ENCODE results near the gene SEMA6C.

Gene SEMA6C

DNA sequence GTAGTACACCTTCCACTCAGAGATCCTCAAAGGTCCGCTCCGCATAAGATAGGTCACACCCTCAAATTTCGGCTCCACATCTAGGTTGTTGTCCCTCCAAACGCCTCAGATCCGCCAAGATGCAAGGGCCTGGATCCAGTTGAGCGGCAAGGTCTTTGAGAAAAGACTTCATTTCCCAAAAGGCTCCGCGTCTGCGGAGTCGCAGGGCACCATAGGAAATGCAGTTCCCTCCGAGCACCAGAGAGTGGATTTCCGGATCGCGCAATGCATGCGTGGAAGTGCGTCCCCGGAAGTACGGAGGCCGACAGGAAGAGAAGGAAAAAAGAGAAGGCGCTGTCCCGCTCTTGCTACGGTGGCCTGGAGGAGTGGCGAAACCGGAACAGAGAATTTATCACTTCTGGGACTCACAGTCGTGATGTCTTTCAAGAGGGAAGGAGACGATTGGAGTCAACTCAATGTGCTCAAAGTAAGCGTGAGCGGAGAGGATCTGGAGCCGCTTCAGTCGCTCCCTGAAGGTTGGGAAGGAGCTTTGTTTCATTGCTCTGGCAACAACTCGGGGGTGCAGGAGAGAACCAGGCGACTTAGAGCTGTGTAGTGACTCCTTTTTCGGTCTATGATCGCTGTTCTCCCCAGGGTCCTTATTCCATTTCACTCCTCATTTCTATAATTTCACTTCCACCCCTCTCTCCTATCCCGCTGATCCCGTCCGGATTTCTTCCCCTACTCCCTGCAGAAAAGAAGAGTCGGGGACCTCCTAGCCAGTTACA is 19.5 kb upstream of the SEMA6C start, which contains the start of the genes LYSMD1 and SCNM1 (continued):
- no peak for TF ChIP-seq ZNF792 (tag by site-specific recombination; IDR thresholded peaks at IDR 0.05)
- peak; percentile 88 for TF ChIP-seq ZNF610 (tag by site-specific recombination; IDR thresholded peaks at IDR 0.05; ENCODE audit: borderline replicate concordance)
- no peak; the same call in 1 of the 2 replicates for TF ChIP-seq KLF7 (tag by site-specific recombination; IDR thresholded peaks at IDR 0.05; ENCODE audit: borderline replicate concordance)
- TF ChIP-seq, protein P1, sequence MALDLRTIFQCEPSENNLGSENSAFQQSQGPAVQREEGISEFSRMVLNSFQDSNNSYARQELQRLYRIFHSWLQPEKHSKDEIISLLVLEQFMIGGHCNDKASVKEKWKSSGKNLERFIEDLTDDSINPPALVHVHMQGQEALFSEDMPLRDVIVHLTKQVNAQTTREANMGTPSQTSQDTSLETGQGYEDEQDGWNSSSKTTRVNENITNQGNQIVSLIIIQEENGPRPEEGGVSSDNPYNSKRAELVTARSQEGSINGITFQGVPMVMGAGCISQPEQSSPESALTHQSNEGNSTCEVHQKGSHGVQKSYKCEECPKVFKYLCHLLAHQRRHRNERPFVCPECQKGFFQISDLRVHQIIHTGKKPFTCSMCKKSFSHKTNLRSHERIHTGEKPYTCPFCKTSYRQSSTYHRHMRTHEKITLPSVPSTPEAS (tag by site-specific recombination; IDR thresholded peaks at IDR 0.05), result no peak
- TF ChIP-seq ZNF416 (tag by site-specific recombination; IDR thresholded peaks at IDR 0.05), result no peak
- TF ChIP-seq, protein P2, sequence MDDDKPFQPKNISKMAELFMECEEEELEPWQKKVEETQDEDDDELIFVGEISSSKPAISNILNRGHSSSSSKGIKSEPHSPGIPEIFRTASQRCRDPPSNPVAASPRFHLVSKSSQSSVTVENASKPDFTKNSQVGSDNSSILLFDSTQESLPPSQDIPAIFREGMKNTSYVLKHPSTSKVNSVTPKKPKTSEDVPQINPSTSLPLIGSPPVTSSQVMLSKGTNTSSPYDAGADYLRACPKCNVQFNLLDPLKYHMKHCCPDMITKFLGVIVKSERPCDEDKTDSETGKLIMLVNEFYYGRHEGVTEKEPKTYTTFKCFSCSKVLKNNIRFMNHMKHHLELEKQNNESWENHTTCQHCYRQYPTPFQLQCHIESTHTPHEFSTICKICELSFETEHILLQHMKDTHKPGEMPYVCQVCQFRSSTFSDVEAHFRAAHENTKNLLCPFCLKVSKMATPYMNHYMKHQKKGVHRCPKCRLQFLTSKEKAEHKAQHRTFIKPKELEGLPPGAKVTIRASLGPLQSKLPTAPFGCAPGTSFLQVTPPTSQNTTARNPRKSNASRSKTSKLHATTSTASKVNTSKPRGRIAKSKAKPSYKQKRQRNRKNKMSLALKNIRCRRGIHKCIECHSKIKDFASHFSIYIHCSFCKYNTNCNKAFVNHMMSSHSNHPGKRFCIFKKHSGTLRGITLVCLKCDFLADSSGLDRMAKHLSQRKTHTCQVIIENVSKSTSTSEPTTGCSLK (tag by site-specific recombination; IDR thresholded peaks at IDR 0.05), result no peak
- TF ChIP-seq ZNF350 (tag by site-specific recombination; IDR thresholded peaks at IDR 0.05), result no peak
- TF ChIP-seq MEIS1 (CRISPR knock-in tag; IDR thresholded peaks at IDR 0.05; ENCODE audit: borderline replicate concordance), result no peak
- no peak for TF ChIP-seq GLI4 (tag by site-specific recombination; IDR thresholded peaks at IDR 0.05)
- TF ChIP-seq ZNF785 (tag by site-specific recombination; IDR thresholded peaks at IDR 0.05), result no peak
- no peak for TF ChIP-seq ZNF266 (tag by site-specific recombination; IDR thresholded peaks at IDR 0.05; ENCODE audit: low read depth)
- TF ChIP-seq ZNF76 (tag by site-specific recombination; IDR thresholded peaks at IDR 0.05; ENCODE audit: borderline replicate concordance, low read depth), result peak; percentile 99
- TF ChIP-seq ZNF391 (tag by site-specific recombination; IDR thresholded peaks at IDR 0.05; ENCODE audit: borderline replicate concordance, low read depth), result no peak; the same call in 1 of the 2 replicates
- TF ChIP-seq ZNF658 (tag by site-specific recombination; IDR thresholded peaks at IDR 0.05), result no peak
- peak; percentile 26; the same call in 1 of the 2 replicates for TF ChIP-seq ZNF664 (tag by site-specific recombination; IDR thresholded peaks at IDR 0.05)
- no peak for TF ChIP-seq ZNF510 (tag by site-specific recombination; IDR thresholded peaks at IDR 0.05; ENCODE audit: insufficient replicate concordance)
- no peak for TF ChIP-seq ZIC2 (tag by site-specific recombination; IDR thresholded peaks at IDR 0.05)
- peak; percentile 91 for TF ChIP-seq SP2 (tag by site-specific recombination; IDR thresholded peaks at IDR 0.05)
- no peak for TF ChIP-seq KLF1 (tag by site-specific recombination; IDR thresholded peaks at IDR 0.05)
- TF ChIP-seq ZNF549 (tag by site-specific recombination; IDR thresholded peaks at IDR 0.05), result no peak
- TF ChIP-seq EGR2 (tag by site-specific recombination; IDR thresholded peaks at IDR 0.05; ENCODE audit: low read depth), result no peak
- TF ChIP-seq, protein P3, sequence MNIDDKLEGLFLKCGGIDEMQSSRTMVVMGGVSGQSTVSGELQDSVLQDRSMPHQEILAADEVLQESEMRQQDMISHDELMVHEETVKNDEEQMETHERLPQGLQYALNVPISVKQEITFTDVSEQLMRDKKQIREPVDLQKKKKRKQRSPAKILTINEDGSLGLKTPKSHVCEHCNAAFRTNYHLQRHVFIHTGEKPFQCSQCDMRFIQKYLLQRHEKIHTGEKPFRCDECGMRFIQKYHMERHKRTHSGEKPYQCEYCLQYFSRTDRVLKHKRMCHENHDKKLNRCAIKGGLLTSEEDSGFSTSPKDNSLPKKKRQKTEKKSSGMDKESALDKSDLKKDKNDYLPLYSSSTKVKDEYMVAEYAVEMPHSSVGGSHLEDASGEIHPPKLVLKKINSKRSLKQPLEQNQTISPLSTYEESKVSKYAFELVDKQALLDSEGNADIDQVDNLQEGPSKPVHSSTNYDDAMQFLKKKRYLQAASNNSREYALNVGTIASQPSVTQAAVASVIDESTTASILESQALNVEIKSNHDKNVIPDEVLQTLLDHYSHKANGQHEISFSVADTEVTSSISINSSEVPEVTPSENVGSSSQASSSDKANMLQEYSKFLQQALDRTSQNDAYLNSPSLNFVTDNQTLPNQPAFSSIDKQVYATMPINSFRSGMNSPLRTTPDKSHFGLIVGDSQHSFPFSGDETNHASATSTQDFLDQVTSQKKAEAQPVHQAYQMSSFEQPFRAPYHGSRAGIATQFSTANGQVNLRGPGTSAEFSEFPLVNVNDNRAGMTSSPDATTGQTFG (tag by site-specific recombination; IDR thresholded peaks at IDR 0.05; ENCODE audit: borderline replicate concordance), result no peak
- TF ChIP-seq ZNF623 (tag by site-specific recombination; IDR thresholded peaks at IDR 0.05), result 0 out of 2 replicates have a peak, but pooled peaks have one; percentile 7
- no peak for TF ChIP-seq ZNF571 (tag by site-specific recombination; IDR thresholded peaks at IDR 0.05)
- peak; percentile 51 for TF ChIP-seq ZBTB26 (tag by site-specific recombination; optimal IDR thresholded peaks at IDR 0.05)
- no peak for TF ChIP-seq ZNF202 (tag by site-specific recombination; IDR thresholded peaks at IDR 0.05; ENCODE audit: borderline replicate concordance)
- no peak for TF ChIP-seq ZNF138 (tag by site-specific recombination; IDR thresholded peaks at IDR 0.05; ENCODE audit: borderline replicate concordance)
- TF ChIP-seq, protein P4, sequence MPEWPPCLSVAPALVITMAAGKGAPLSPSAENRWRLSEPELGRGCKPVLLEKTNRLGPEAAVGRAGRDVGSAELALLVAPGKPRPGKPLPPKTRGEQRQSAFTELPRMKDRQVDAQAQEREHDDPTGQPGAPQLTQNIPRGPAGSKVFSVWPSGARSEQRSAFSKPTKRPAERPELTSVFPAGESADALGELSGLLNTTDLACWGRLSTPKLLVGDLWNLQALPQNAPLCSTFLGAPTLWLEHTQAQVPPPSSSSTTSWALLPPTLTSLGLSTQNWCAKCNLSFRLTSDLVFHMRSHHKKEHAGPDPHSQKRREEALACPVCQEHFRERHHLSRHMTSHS (tag by site-specific recombination; IDR thresholded peaks at IDR 0.05), result no peak
- TF ChIP-seq ZNF747 (tag by site-specific recombination; IDR thresholded peaks at IDR 0.05), result no peak
- TF ChIP-seq ZBTB17 (tag by site-specific recombination; IDR thresholded peaks at IDR 0.05), result peak; percentile 97
- TF ChIP-seq ZNF560 (tag by site-specific recombination; IDR thresholded peaks at IDR 0.05; ENCODE audit: borderline replicate concordance), result no peak
- no peak for TF ChIP-seq ZNF37A (tag by site-specific recombination; IDR thresholded peaks at IDR 0.05)
